Measurements from ENCODE around the gene RBMY1A1. TPM values are rescaled to one million over a fixed set of nuclear protein-coding genes. Genes with fewer than 3 reads are reported as not detected.
"Not testable (repeated sequence)": the region's sequence is repeated elsewhere in the genome, so short reads cannot be mapped to it uniquely, and the experiment has no call there.

RBMY1A1 gene
- total RNA-seq (not detected), polyA plus RNA-seq (not detected)
- long read RNA-seq, donor 1 = 0 reads
- long read RNA-seq, donor 2 = 0 reads
- long read RNA-seq, donor 3 = 0 reads
- long read RNA-seq, donor 4 = 0 reads
- long read RNA-seq, donor 5 = 0 reads

- H3K4me3 ChIP-seq; H3K9ac ChIP-seq (ENCODE audit: insufficient read depth in 1 of 2, low read length in 2 of 2); H3K36me3 ChIP-seq (ENCODE audit: control insufficient read depth in 4 of 4, insufficient read depth in 4 of 4, low read length in 4 of 4); H3K4me1 ChIP-seq (ENCODE audit: control insufficient read depth in 5 of 5, insufficient read depth in 5 of 5, low read length in 5 of 5); H3K9me3 ChIP-seq (ENCODE audit: control insufficient read depth in 4 of 4, insufficient read depth in 3 of 4, low read length in 3 of 4); ATAC-seq (ENCODE audit: insufficient read depth, low FRiP score); DNase-seq; H3K27ac ChIP-seq (ENCODE audit: low read depth in 1 of 2, low read length in 1 of 2); H3K27me3 ChIP-seq (ENCODE audit: control insufficient read depth in 3 of 3, insufficient read depth in 3 of 3, low read length in 2 of 3): not testable (repeated sequence)
- no CpG with 5 or more reads among the region's 28 CpGs for WGBS, 2 donors
Observed at GRCh38 chrY:21534579-21534978, at the start of gene RBMY1A1. RBMY1A1 (plus strand) TSS chrY:21534879; CDS start chrY:21536892, 2,013 bp downstream.

- not testable (repeated sequence) for H3K4me3 ChIP-seq; H3K36me3 ChIP-seq (ENCODE audit: control insufficient read depth in 4 of 4, insufficient read depth in 4 of 4, low read length in 4 of 4); H3K4me1 ChIP-seq (ENCODE audit: control insufficient read depth in 5 of 5, insufficient read depth in 5 of 5, low read length in 5 of 5); H3K9me3 ChIP-seq (ENCODE audit: control insufficient read depth in 4 of 4, insufficient read depth in 3 of 4, low read length in 3 of 4); H3K27me3 ChIP-seq (ENCODE audit: control insufficient read depth in 3 of 3, insufficient read depth in 3 of 3, low read length in 2 of 3); DNase-seq; H3K27ac ChIP-seq (ENCODE audit: low read depth in 1 of 2, low read length in 1 of 2); H3K9ac ChIP-seq (ENCODE audit: insufficient read depth in 1 of 2, low read length in 2 of 2); ATAC-seq (ENCODE audit: insufficient read depth, low FRiP score)
- WGBS, 2 donors = no CpG with 5 or more reads among the region's 28 CpGs
Observed at GRCh38 chrY:21511038-21511437, 23.6 kb upstream of the RBMY1A1 start, which contains the start of gene RBMY1B. RBMY1B (plus strand) TSS chrY:21511338; CDS start chrY:21513351, 2,013 bp downstream.

GRCh38 chrY:21559316-21559984, 24.8 kb downstream of the RBMY1A1 start:
- H3K4me1 ChIP-seq (ENCODE audit: control insufficient read depth in 5 of 5, insufficient read depth in 5 of 5, low read length in 5 of 5); H3K27ac ChIP-seq (ENCODE audit: low read depth in 1 of 2, low read length in 1 of 2); H3K9ac ChIP-seq (ENCODE audit: insufficient read depth in 1 of 2, low read length in 2 of 2); ATAC-seq (ENCODE audit: insufficient read depth, low FRiP score); DNase-seq; H3K36me3 ChIP-seq (ENCODE audit: control insufficient read depth in 4 of 4, insufficient read depth in 4 of 4, low read length in 4 of 4); H3K27me3 ChIP-seq (ENCODE audit: control insufficient read depth in 3 of 3, insufficient read depth in 3 of 3, low read length in 2 of 3); H3K4me3 ChIP-seq; H3K9me3 ChIP-seq (ENCODE audit: control insufficient read depth in 4 of 4, insufficient read depth in 3 of 4, low read length in 3 of 4): not testable (repeated sequence)
- WGBS, 2 donors = no CpG with 5 or more reads among the region's 5 CpGs

GRCh38 chrY:21585449-21585848, 50.8 kb downstream of the RBMY1A1 start:
- Histone ChIP-seq H3K4me1 (ENCODE audit: control insufficient read depth in 5 of 5, insufficient read depth in 5 of 5, low read length in 5 of 5) (no peaks in the 10 kb centered on the region), H3K27ac (ENCODE audit: low read depth in 1 of 2, low read length in 1 of 2) (no peak overlapping the region), H3K4me3 (no peak overlapping the region), H3K9ac (ENCODE audit: insufficient read depth in 1 of 2, low read length in 2 of 2) (no peak overlapping the region), H3K27me3 (ENCODE audit: control insufficient read depth in 3 of 3, insufficient read depth in 3 of 3, low read length in 2 of 3) (no peaks in the 10 kb centered on the region), H3K9me3 (ENCODE audit: control insufficient read depth in 4 of 4, insufficient read depth in 3 of 4, low read length in 3 of 4) (no peaks in the 10 kb centered on the region), H3K36me3 (ENCODE audit: control insufficient read depth in 4 of 4, insufficient read depth in 4 of 4, low read length in 4 of 4) (no peaks in the 10 kb centered on the region)
- TF ChIP-seq CTCF (IDR thresholded peaks at IDR 0.05; ENCODE audit: control extremely low read depth, extremely low read depth) = no peak
- DNase-seq (no peak), ATAC-seq (ENCODE audit: insufficient read depth, low FRiP score) (no peak)
- 88% methylated on average over 6 of the region's 6 CpGs; no CpG with 5 or more reads in 1 of the 2 donors for WGBS, 2 donors

- WGBS, 2 donors = 89% methylated on average over 6 of the region's 6 CpGs; no CpG with 5 or more reads in 1 of the 2 donors
- DNase-seq; H3K9me3 ChIP-seq (ENCODE audit: control insufficient read depth in 4 of 4, insufficient read depth in 3 of 4, low read length in 3 of 4); H3K9ac ChIP-seq (ENCODE audit: insufficient read depth in 1 of 2, low read length in 2 of 2); H3K4me3 ChIP-seq; H3K4me1 ChIP-seq (ENCODE audit: control insufficient read depth in 5 of 5, insufficient read depth in 5 of 5, low read length in 5 of 5); H3K27me3 ChIP-seq (ENCODE audit: control insufficient read depth in 3 of 3, insufficient read depth in 3 of 3, low read length in 2 of 3); H3K27ac ChIP-seq (ENCODE audit: low read depth in 1 of 2, low read length in 1 of 2); H3K36me3 ChIP-seq (ENCODE audit: control insufficient read depth in 4 of 4, insufficient read depth in 4 of 4, low read length in 4 of 4); ATAC-seq (ENCODE audit: insufficient read depth, low FRiP score): not testable (repeated sequence)
Observed at GRCh38 chrY:21586454-21586853, 51.8 kb downstream of the RBMY1A1 start.

Data from lung (tissue), 16 donors.